DMS153 (cell line): ENCODE results near the gene CTCF.

Source experiments
- DNase-seq: peaks from one replicate; lab custom pipeline; 2025; lab: John Stamatoyannopoulos, UW

CTCF gene

DNA sequence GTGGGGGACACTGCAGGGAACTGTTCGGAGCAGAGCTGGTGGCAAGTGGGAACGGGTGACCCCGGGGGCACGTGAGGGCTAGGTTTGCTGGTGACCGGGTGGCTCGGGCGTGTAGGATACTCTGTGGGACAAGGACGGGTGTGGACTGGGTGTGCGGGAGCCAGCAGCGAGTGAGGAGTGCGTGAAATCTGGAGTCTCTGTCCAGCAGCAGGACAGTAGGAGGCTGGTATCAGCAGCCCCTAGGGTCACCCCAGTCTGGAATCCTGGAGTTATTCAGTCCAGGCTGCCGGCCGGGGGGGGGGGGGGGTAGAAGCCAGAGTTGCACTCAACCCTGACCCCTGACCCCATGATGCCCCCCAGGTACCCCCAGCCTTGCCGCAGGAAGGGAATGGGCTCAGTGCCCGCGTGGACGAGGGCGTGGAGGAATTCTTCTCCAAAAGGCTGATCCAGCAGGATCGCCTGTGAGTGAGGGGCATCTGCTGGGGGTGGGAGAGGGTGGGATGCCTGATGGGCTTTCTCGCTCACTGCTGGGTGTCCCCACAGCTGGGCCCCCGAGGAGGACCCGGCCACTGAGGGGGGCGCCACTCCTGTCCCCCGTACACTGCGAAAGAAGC is 91.6 kb downstream of the CTCF start:
- DNase-seq = no peak

DNA sequence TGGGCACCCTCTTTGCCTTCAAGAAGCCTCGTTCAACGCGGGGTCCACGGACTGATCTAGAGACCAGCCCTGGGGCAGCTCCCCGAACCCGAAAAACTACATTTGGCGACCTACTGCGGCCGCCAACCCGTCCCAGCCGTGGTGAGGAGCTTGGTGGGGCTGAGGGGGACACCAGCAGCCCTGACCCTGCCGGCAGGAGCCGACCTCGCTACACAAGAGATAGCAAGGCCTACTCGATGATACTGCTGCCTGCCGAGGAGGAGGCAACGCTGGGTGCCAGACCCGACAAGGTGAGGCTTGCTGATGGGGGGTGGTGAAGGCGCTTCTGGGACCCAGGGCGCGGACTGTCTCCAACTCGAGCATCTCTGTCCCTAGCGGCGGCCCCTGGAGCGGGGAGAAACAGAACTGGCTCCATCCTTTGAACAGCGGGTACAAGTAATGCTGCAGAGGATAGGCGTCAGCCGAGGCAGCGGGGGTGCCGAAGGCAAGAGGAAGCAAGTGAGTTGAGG is 92.1 kb downstream of the CTCF start:
- DNase-seq = no peak

DNA sequence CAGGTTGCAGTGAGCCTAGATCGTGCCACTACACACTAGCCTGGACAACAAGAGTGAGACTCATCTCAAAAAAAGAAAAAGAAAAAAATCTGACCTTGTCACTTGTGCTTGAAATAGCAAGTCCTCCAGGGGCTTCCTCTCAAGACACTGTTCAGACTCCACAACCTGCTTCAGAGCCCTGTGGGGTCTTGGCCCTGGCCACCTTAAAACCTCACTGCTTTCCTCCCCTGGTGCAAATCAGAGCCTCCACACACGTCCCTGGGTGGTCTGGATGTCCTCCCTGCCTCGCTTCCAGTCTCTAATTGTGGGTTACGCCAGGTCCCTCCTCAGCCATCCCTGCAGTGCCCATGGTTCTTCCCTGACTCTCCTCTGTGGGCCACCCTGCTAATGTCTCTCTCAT is 93.0 kb downstream of the CTCF start:
- DNase-seq = no peak

DNA sequence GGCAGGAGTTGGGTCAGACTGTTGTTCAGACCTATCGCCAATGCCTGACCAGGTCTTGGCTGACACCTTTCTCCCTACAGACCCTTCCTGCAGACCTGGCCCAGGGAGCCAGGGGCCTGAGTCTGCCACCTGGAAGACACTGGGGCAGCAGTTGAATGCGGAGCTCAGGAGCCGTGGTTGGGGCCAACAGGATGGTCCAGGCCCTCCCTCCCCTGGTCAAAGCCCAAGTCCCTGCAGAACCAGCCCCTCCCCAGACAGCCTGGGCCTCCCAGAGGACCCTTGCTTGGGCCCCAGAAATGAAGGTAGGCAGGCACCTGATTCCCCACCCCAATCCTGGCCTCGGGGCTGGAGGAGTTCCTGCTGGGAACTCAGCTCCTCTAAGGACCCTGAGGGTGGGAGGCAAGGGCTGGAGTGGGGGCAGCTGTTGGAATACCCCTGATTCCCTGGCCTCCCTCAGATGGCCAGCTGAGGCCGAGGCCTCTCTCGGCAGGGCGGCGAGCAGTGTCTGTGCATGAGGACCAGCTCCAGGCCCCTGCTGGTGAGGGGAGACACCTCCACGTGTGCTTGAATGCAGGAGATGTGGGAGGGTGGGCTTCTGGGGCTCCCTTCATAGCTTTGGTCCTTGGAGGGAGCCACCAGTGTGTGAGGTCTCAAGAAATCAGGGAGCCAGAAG is 94.2 kb downstream of the CTCF start:
- no peak for DNase-seq

DNA sequence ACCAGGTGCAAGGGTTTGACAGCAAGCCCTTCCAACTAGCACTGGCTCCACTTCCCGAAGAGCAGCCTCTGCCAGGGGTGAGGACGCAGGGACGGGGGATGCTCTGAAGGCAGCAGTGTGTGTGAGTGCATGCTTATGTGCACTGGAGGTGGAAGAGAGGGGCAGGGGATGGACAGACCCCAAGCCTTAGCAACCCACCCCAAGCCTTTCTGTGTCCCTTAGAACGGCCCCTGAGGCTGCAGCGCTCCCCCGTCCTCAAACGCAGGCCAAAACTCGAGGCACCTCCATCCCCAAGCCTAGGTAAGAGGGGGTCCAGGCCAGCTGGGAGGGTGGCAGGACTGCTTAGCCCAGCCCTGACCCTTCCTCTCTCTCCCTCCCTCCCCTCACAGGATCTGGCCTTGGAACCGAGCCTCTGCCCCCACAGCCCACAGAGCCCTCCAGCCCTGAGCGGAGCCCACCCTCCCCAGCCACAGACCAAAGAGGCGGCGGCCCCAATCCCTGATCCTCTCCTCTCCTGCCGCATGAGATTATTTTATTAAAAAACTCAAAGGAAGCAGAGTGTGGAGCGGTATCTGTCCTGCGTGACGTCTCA is 94.8 kb downstream of the CTCF start:
- DNase-seq = no peak

DNA sequence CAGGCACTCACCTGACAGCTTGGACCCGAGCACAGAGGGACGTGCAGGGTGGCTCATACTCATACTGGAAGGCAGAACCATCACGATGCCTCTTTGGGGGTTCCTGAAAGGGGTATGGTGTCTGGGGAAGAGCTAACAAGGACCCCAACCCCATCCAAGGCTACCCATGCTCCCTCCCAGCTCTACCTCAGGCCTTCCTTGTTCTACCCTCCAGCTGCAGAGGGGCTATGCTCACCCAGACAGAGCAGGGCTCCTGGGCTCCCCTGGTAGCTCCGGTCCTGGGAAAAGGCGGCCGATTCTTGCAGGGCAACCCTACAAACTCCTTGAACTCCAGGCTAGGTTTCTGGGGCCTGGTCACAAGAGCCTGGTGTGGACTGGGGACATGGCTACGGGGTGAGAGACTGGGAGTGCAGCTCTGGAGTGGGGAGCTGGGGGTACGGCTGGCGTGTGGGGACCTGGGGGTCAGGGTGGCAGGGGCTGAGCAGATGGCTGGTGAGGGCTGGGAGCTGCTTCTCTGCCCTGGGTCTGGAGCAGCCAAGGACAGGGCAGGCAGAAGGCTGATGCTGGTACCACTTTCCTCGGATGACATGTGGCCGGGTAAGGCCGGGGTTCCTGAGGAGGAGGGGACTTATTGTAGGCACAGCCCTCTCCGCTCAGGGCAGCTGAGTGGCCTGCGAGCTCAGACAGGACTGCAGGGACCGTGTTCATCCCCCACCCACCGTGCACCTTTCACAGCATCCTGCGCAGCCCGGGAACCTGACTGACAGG is 95.6 kb downstream of the CTCF start:
- no peak for DNase-seq

DNA sequence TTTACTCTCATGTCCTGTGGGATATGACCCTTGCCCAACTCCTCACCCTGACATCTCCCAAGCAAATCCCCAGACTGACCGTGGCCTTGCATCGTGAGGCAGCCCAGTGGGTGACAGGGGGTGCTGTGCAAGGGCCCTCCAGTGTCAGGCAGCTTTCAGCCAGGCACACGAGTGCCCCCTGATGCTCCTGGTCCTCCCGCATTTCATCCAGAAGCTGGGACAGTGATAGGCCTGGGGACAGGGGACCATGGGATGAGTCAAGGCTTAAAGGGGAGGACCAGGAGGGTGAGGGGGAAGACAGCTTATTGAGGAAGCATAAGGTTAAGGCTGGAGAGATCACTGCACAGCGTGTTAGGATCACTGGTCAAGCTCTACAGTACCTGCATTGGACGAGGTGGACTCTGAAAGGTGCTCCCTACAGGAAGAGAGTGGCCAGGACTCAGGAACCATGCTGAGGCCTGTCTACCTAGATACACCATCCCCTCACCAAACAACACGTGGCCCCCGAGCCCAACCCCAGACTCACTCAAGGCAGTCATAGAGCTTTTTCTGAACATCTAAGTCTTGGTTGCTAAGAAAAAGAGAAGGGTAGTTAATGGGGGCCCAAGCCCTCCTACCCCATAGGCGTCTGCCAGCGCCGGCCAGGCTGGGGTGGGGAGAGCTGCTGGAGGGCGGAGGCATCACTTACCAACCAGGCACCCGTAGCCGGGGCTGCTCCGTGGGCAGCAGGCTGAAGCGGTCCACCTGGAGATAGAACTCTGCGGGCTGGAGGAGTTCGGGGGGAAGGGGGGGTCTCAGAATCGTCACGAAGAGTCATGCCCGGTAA is 96.7 kb downstream of the CTCF start:
- no peak for DNase-seq

DNA sequence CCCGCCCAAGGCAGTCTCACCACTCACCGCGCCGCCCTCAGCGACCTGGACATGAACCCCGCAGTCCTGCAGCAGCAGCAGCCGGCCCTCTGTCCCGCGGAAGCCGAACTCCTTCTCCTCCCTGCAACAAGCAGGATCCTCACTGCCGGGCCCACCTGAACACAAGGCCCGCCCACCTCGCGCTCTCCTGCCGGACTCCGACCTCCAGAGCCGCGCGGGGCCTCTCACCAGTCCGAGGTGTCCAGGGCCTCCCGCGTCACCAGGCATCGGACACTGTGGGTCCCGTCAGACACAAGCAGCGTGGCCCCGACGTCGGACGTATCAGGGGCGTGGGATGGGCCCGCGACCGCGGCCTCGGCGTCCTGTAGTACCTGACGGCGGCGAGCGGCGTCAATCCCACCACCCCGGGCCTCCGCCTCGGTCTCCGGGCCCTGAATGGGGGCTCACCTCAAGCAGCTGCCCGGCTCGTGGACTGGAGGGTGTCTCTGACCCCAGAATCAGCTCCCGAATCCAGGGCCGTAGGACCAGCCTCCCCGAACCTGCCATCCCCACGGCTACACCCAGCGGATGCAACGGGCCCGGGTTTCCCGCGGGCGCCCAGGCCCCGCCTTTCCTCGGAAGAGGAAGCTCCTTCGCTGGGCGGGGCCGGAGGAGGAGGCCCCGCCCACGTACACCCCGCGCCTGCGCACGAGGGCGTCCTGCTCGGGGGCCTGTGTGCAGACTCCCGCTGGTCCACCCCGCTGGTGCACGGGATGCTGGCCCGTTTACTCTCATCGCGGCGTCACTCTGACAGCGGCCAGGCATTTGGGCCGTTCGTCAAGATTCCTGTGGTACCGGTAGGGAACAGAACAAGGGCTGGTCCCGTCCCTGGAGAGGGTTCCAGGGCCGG is 97.6 kb downstream of the CTCF start, which contains the start of gene ACD:
Gene ACD, minus strand, starts transcription at position 586 of the 889 bp plus-strand sequence. Its CDS starts 40 bp downstream, at position 546.
- DNase-seq = peak; percentile 87

DNA sequence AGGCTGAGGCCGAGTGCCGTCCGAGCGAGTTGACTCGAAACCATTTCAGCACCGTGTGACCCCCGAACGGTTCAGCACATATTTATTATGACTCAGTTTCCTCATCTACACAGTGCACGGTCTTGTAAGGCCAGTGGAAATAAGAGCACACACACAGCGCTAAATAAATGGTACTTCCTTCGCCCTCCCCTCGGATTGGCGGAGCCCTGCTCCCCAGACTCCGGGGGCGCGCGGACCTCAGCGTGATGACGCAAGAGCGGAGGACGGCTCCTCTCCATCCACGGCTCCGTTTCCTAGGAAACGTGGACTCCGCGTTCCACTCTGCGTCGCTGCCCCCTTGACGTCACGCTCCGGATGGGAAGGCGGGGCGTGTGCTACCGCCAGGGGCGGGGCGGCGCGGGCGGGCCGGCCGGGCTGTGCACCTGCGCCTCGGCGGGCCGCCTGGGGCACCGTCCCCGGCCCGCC is 98.3 kb downstream of the CTCF start, which contains the start of gene PARD6A:
Gene PARD6A, plus strand, starts transcription at position 397 of the 465 bp plus-strand sequence. CDS start 79 bp downstream, outside the sequence.
- peak; percentile 97 for DNase-seq

DNA sequence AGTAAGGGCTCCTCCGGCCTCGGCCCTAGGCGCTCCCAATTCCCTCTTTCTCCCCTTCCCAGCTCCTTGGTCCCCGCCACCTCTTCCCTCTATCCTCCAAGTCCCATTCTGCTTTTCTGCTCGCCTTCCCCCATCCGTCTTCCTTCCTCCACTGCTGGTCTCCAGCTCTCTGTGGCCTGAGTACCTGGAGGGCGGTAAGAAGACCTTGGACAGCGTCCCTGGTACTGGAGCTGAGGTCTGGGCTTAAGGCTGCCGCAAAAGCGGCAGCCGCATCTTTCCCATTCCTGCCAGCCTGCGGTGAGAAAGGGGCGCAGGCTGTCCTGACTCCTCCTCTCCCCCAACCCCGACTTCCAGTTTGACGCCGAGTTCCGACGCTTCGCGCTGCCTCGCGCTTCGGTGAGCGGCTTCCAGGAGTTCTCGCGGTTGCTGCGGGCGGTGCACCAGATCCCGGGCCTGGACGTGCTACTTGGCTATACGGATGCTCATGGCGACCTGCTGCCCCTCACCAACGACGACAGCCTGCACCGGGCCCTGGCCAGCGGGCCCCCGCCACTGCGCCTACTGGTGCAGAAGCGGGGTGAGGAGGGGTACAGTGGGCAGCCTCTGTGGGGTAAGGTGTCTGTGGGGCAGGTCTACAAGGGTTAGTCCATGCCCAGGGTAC is 98.9 kb downstream of the CTCF start:
- peak; percentile 29 for DNase-seq

DNA sequence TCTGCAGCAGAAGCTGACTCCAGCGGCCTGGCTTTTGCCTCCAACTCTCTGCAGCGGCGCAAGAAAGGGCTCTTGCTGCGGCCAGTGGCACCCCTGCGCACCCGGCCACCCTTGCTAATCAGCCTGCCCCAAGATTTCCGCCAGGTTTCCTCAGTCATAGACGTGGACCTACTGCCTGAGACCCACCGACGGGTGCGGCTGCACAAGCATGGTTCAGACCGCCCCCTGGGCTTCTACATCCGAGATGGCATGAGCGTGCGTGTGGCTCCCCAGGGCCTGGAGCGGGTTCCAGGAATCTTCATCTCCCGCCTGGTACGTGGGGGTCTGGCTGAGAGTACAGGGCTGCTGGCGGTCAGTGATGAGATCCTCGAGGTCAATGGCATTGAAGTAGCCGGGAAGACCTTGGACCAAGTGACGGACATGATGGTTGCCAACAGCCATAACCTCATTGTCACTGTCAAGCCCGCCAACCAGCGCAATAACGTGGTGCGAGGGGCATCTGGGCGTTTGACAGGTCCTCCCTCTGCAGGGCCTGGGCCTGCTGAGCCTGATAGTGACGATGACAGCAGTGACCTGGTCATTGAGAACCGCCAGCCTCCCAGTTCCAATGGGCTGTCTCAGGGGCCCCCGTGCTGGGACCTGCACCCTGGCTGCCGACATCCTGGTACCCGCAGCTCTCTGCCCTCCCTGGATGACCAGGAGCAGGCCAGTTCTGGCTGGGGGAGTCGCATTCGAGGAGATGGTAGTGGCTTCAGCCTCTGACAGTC is 99.7 kb downstream of the CTCF start:
- DNase-seq = no peak

DNA sequence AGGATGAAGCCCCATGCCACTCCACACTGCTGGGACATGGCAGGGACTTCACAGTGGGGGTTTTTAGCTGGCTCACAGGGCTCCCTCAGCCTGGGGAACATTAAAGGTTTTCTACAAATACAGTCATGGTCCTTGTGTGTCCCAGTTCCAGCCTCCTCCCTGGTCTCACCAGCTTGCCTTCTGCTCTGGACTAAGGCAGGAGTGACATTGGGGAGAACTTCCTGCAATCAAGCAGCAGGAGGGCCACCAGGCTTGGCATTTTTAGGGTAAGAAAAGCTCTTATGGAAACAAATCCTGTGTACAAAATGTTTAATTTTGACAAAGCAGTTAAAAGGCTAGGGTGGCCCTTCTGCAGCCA is 100.3 kb downstream of the CTCF start:
- DNase-seq = no peak

DNA sequence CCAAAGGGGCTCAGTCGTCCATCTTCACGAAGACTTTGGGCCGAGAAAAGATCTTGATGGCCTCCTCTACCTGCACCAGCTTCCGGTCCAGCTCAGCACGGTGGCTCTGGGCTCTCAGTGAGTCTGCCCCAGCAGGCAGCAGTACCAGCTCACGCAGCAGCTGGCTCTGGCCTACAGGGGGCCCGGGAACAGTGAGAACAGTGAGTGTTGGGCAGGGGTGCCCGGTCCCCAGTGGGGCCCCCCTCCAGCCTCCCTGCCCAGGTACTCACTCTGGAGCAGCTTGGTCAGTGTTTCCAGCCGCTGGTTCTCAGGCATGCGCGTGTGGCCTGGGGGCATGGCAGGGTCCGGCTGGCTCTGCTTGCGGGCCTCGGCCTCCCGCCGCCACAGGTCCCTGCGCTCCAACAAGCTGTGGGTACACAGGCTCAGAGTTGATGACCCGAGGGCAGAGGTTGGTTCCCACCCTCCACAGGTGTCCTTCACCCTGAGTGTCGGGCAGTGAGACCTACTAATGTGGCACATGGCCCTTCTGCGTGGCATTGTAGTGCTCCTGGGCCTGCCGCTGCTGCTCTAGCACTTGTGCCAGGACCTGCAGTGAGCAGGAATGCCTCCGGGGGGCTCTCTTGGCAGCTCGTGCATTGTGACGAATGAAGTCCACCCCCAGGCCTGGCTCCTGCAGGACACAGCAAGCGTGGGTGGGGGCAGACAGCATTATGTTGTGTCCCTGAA is 101.0 kb downstream of the CTCF start:
- no peak for DNase-seq

DNA sequence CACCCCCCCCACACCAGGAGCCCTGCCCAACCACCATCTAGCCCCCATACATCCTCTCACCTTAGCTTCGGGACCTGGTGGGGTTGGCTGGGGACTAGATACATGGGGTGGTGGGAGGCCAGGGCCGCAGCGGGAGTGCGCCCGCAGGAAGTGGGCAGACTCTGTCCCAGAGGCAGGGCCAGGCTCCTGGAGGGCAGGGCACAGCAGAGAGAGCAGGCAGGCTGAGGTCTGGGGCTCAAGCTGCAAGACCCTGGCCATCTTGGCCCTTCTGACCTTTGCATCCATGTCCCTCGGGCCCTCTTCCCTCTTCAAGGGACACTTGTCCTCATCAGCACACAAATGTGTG is 101.5 kb downstream of the CTCF start:
- no peak for DNase-seq

DNA sequence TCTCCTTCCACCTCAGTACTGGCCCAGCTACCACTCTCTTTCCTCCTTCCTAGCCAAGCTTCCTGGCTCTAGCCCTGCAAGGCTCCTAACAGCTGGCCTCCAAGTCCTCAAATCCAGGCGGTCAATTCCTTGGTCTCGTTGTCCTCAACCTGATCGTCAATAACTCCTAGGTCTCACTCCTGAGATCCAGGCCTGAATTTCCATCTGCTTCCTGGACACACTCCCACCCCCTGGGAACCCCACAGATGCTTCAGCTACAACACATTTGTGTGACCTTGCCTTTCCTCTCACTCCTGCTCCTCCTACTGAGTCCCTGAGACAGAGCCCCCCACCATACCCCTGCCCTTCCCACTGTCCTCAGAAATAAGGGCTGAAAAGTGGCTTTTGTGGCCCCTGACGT is 101.9 kb downstream of the CTCF start:
- DNase-seq = no peak

DNA sequence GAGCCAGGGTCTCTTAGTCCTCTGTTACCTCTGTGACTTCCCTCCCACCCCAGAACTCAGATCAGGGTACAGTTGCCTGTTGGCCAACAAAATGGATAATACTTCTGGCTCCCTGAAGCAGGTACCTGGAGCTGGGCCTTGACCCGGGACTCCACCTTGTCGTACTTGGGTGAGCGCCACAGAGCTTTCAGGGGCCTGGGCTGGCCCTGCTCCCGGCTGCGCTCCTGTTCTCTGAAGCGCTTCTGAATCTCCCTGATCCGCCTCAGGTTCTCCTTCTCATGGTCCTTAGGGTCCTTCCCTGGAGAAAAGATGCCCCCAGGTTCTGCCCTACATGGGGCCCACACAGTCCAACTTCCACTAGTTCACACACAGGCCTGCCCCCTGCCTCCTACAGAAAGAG is 102.5 kb downstream of the CTCF start:
- DNase-seq = no peak

DNA sequence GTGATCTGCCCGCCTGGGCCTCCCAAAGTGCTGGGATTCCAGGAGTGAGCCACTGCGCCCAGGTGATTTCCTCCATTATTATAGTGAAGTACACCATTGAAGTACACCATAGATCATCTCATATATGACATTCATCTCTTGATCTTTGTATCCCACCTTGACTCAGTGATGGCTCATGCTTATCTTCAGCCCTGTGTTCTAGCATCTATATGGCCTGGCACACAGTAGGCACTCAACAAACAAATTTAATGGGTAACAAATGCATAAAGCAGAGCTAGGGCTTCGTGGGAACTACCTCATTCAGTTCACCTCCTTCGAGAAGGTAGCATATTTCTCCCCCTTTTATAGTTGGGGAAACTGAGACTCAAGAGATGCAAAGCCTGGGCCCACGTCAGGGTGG is 103.3 kb downstream of the CTCF start:
- DNase-seq = no peak

DNA sequence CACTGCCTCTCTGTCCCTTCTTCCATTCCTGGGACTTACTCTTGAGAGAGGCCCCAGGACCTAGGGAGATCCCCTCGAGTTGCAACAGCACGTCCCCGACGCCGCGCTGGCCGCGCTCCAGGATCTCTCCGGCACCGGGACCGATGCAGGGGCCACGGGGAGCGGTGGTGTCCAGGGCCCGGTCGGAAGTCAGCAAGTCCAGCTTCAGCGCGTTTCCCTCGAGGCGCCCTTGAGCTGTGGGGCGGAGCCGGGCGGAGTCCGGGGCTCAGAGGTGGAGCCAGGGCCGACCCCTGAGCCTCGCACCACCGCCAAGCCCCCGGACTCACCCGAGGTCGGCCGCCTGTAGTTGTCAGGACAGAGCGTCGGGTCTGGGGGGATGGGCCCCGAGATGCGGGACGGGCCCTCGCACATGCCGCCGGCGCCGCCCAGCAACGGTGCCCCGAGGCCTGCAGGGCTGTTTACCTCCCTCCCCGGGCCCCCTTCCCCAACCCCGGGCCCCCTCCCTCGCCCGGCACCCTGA is 103.8 kb downstream of the CTCF start:
- no peak for DNase-seq
